CD4-positive, alpha-beta T cell treated with Interleukin-6 at 100 ng/mL for 8 hours (primary cell): ENCODE results near the gene PDGFB.

Source experiments
- DNase-seq: peaks from one replicate; pipeline ENCODE4 v3.0.0-alpha.2; 2020; ENCODE audit warnings: mixed read lengths, low spot score

Gene PDGFB

DNA sequence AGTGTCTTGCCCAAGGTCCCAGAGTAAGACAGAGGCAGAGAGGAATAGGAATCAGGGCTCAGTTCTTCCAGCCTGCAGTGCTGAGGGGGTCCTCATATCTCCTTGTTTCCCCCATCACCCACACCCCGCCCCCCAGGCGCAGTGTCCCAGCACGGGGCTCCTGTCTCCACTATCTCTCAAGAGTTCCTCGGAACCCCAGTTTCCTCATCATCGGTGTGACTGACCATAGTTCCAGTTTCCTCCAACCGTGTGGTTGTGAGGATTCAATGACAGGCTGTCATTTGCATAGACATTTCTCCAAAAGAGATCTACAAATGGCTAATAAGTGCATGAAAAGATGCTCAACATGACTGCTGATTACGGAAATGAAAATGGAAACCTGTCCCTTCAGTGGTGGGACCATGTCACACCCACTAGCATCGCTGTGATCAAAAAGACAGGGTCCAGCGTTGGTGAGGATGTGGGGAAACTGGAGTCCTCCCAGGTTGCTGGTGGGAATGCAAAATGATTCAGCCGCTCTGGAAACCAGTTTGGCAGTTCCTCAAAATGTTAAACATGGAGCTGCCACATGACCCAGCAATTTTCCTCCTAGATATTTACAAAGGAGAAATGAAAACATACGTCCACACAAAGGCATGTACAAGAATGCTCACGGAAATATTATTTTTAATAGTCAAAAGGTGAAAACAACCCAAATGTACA lies 31.8 kb upstream of the PDGFB start:
- DNase-seq: no peak

DNA sequence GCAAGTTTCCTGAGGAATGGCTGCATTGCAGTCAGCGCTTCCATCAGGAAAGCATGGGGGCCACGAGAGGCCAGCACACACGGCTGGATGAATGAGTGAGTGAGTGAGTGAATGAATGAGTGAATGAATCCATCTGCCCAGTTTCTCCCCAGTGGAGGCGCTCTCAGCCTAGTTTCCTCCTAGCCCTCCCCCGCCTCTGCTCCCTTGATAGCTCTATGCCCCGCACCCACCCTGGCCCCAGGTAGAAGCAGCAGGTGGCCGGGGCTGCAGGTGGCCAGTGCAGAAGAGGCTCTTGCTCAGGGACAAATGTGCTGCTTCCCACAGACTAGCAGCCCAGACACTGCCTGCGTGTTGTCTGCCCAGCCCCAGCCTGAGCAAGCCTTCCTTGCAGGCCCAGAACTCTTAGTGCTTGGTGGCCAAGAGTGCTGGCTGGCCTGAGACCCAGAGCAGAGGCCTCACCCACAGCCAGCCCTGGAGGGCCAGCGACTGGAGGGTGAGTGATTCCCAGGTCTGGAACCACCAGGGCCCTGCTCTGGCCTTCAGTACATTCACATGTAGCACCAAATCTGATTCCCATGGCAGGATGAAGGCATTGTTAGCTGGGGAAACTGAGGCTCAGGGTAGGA lies 31.1 kb upstream of the PDGFB start:
- no peak for DNase-seq

DNA sequence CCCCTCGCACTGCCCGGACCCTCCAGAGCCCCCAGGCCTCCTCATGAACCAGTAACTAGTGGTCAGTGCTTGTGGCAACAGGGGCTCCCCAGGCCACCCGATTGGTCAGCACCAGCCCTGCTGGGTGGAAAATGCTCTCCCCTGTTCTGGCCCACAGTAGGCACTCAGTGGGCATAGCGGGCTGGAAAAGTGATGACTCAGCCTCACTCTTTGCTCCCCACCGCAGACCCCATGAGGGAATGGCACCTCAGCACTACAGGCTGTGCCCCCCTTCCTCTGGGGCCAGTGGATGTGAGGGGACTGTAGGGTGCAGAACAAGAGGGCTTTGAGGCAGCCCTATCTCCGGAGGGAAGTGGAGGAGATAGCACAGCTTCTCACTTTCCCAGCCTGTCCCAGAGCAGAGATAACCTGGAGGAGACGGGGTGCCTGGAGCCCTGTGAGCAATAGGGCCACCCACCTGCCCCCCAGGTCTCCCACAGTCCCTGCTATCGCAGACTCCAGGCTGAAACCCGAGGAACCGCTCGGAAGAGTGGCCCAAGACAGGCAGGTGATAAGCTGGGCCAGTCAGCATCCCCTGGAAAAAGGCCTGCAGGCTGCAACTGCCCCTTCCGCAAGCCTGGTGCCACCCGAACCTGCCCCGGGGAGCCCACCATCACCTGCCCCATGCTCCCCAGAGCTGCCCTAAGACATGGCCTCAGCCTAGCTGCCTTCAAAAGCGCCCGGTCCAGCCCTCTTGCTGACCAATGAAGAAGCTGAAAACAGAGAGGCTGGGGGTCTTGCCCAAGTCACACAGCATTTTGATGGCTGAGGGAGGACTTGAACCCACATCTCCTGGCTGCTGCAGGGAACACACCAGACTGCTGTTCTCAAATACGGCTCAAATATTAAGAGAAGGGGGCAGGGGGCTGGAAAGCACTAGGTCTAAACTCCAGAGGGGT lies 29.4 kb upstream of the PDGFB start:
- DNase-seq: no peak

DNA sequence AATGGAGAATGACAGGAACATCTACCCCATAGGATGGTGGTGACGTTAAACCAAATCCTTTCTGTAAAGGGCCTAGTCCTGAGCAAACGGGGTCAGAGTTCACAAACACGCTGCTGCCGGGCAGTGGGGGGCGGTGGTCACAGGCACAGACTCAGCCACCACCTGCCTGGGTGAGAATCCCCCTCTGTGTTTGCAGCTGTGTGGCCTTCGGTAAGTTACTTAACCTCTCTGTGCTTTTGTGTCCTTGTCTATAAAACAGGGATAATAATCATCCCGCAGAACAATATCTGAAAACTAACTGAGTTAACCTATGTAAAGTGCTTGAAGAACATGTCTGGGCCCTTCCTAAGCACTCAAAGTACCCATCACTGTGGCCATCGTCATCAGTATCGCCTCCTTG lies 26.0 kb upstream of the PDGFB start:
- DNase-seq: no peak

DNA sequence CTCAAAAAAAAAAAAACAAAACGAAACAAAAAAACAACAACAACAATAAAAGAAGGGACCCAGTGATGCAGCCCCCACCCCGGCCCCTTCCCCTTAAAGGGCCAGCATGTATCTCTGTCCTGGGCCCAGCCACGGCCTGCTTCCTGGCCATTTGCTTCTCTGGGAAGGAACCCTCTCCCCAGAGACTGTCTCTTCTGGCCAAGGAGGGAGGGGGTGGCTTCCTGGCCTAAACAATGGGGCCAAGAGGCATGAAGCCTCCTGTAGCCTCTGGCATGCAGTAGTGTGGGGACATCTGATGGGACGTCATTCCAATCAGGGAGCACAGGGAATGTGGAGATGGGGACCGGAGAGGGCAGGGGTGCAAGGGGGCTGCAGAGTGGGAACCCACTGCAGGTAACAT lies 25.5 kb upstream of the PDGFB start:
- no peak for DNase-seq

DNA sequence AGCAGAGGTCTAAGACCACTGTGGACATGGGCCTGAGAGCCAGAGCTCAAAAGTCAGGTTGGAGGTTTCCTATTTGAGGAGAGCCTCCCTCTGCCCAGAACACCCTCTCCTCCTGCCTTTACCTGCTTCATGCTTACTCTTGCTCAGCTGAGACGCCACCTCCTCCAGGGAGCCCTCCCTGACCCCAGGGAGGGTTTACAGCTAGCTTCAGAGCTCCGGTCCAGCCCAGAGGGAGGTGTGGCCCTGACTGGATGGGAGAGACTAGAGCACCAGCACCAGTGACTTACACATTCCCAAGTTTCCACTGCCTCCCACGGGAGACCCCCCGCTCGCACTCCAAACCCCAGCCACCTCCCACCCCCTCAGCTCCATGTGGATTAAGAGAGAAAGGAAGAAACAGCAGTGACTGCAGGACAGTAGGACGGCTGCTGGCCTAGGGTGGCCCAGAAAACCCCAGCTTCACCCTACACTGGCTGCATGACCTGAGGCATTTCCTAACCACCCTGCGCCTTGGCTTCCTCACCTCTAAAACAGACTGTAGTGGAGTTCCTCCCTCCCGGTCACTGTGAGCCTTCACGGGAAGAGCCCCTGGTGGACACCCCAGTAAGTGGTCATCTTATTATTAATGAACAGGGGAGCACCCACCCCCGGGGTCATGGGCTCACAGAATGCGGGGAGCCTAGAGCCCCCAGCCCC lies 24.5 kb upstream of the PDGFB start:
- no peak for DNase-seq

DNA sequence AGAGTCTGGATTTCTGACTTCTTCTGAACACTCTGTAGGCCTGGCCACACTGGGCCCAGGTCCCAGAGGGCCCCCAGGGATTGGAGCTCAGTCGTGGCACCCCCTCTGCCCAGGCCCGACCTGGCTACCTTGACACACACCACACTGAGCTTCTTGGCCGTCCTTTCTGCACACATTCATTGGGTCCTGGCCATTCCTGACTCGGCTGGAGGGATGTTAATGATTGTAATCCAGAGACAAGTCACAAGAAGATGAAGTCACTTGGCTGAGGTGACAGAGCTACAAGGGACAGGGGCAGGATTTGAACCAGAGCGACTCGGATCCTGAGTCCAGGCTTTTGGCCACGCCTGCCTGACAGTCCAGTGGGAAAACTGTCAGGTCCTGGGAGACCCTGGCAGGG lies 23.9 kb upstream of the PDGFB start:
- no peak for DNase-seq

DNA sequence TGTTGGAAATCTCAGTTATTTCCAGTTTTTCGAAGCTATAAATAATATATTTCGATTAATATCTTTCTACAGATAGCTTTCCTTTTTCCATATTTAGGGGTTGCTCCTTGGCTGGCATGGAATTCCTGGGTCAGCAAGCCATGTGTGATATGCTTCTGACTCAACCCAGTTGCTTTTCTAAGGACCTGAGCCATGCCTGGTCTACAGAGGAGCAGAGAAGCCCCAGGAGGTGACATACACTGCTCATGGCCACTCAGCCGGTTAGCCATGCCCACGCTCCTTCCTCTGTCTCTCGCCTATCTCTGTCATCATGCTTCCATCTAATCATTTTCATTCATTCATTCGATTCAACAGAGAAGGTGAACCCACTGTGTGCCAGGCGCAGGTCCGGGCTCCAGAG lies 23.2 kb upstream of the PDGFB start:
- DNase-seq: no peak

DNA sequence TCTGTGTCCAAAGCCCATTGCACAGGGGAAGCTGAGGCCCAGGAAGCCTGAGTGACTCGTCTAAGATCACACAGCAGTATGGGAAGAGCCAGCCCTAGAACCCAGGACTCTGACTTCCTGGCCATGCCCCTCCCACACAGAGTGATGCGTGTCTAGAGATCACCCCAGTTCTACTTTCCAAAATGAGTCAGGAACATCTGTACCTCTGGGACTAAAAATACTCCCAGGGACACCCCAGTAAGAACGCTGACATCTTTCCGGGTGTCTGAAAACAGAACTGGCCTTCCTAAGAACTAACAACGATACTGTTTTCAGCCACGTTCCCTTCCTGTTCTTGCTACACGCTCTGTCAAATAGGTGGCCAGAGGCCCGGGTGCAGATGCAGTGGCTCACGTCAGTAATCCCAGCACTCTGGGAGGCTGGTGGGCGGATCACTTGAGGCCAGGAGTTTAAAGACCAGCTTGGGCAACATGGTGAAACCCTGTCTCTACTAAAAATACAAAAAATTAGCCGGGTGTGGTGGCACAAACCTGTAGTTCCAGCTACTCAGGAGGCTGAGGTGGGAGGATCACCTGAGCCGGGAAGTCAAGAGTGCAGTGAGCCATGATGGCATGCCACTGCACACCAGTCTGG lies 21.7 kb upstream of the PDGFB start:
- DNase-seq: no peak

DNA sequence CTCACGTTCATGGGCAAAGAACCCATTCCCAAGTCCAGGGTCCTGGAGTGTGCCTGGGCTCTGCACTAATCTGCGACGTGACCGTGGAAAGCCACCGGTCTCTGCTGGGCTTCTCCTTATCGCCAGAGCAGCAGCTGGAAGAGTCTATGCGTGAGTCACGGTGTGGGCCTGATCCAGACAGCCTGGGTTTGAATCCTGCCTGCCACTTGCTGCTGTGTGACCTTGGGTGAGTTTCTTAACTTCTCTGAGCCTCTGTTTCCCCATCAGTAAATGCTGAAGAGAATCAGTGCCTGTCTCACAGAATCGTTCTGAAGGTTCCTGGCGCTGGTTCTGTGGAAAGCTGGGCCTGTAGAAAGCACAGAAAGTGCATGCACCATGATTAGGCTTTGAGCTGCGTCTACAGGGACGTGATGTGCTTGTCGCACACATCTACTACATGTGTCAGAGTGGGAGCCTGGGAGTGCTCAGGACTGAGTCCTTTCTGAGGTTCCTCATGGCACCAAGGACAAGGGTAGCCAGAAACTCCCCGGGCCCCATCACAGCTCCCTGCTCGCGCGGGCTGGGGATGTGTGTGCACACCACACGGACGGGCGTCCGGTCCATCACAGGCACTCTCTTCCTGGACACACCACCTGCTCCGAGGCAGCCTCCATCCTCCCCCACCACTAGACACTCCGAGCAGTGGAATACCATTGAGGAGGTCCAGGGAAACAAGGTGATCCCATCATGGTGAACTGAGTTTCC lies 20.5 kb upstream of the PDGFB start:
- no peak for DNase-seq

DNA sequence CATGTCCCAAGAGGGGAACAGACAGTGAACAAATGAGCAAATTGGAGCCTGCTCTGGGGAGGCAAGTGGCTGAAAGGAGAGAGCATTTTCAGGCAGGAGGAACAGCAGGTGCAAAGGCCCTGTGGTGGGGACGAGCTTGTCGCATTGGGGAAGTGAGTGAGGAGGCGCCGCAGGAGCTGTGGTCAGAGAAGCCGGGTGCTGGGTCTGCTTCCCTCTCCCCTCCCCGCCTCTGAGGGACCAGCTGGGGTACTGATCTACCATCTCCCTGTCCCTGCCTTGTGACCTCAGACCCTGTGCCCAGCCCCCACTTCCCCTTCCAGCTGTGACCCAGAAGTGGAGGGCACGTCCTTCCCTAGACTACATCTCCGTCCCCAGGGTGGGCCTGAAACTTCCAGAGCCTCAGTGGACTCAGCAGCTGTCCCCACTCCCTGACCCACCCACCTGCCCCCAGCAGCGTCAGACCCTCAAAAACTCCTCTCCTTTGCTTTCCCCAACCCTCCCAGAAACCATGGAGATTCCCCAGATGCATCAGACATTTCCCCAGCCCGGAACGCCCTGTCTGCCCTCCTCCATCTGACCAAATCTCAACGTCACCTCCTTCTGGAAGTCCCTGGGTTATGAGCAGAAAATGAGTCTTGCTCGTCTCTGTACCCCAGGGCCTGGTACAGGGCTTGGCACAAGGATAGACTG lies 19.7 kb upstream of the PDGFB start:
- no peak for DNase-seq

DNA sequence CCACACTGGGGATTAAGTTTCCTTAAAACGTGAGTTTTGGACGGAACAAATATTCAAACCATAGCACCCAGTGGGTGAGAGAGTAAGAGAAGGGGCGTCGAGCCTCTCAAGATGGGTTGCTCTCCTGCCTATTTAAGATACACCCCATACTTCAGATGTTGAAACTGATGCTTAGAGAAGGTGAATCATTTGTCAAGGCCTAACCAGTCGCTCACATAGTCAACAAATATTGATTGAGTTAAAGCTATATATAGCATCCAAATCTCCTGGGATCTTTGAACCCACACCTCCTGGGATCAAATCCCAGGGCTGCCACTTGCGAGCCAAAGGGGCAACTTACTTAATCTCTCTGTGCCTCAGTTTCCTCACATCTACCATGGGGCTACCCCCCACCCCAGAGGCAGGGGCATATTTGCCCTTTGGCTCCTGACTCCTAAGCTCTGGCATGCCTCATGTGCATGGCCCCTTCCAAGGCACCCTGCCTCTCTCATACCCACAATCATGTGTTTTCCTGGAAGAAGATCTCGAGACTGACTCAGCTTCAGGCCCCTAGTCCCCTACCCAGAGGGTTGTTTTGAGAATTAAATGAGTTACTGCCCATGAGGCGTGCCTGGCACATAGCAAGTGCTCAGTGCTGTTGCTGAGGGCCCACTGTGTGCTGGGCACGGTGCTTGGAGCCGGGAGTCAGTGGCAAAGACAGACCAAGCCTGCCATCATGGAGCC lies 19.0 kb upstream of the PDGFB start:
- DNase-seq: no peak

DNA sequence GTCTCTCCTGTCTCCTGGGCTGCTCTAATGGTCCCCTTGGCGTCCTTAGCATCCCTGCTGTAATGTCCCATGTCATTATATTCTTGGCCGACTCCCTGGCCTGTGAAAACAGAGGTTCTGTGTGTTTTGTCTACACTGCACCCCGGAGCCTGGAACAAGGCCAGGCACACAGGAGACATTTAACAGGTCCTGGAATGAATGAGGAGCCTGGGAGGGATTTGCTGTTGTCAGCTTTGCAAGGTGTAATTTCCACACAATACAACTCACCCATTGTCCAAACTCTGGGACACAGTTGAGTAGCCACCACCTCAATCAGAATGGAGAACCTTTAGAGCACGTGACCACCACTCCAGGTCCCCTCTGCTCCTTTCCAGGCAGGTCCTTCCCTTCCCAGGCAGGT lies 14.9 kb upstream of the PDGFB start:
- DNase-seq: no peak

DNA sequence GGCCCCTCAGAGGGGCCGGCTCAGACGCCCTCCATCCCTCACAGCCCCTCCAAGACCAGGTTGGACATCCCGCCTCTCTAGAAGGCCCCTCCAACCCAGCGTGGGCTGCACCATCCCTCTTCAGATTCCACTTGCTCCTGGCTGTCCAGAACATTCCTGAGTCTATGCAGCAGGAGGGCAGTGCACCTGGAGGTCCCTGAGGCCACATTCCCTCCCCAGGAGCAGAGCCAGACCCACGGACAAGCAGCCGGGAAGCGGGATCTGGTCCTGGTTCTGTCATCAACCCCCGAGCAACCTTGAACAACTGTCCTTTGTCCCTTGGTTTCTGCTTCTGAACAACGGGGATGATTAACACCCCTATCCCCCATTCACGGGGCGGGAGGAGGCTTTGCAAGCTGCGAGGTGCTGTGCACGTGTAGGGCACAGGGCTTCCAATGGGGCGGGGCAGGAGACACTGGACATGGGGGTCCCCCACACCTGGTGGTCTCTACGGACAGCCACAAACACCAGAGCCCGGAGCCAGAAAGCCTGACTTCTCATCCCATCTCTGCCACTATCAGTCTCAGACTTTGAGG lies 13.2 kb upstream of the PDGFB start:
- DNase-seq: no peak

DNA sequence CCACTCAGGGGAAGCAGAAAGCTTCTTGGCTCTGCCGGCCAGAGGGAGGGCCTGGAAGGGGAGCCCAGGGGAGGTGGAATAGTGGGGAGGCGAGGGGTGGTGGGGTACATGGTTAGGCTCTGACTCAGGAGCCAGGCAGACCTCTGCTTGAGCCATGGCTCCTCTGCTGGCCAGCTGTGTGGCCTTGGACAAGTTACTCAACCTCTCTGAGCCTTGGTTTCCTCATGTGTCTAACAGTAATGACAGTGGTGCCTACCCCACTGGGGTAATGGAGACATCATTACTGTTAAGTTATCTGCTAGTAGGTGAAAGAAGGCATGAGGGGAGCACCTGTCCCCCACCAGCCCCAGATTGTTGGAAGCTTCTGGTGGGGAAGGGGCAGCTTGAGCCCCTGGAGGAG lies 12.2 kb upstream of the PDGFB start:
- DNase-seq: no peak

DNA sequence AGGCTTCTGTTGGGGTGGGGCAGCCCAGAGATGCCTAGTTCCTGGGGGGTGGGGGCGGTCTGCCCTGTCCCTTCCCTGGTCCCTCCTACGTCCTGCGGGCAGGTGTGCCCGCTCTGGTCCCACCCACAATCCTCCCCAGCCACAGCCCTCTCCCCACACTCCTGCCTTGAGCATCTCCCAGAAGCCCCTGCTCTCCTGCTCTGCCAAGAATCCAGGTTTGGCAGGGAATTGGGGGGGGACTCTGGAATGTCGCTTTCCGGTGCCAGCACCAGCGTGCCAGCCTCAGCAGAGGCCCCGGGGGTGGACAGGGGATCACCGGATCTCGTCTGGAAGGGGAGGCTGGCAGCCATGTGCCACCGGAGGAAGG lies 11.4 kb upstream of the PDGFB start:
- DNase-seq: no peak

DNA sequence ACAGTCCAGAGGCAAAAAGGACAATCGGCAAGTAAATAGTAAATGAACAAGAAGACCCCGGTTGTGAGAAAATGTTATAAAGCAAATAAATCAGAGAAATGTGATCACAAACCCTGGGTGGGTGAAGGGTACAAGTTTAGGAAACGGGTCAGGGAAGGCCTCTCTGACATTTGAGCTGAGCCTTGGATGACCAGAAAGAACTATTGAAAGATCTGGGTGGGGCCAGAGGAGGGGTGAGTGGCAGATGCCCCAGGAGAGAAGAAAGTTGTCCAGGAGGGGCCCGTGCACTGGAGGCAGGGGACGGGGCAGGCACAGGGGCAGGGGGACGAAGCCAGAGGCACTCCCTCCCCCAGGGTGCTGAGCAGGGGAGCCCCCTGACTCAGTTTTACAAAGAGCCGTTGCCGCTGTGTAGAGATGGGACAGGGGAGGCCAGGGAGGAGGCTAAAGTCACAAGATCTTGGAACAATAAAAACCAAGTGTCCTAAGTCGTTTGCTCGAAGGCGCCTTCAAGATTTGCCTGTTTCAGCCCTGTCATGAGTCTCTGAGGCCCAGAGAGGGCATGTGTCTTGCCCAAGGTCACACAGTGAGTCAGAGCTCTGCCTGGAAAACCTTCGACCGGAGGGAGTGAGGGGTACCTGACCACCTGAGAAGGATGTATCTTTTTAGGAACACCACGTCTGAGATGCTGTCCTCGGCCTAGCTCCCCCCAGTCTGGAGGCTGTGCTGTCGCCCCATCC lies 10.8 kb upstream of the PDGFB start:
- DNase-seq: no peak

DNA sequence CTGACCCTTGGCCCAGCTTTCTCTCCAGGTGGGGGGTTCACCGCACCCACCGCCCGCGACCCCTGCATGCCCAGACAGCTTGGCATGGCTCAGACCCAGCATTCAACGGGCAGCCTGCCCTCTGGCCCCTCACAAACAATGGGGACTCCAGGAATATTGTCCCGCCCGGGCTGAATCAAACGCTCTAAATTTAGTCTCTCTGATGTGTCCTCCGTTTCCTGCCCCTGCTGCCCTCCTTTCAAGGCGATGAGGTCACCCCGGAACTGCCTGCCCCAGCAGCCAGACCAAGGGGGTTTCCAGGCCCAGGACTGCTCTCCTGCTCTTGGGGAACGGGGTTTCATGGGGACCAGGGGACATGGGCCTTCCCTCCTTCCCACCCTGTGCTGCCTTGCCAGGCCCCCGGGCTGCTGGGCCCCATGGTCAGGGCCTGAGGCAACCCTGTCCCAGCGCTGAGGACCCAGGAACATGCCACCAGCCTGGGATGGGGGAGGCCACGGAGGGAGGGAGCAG lies 10.1 kb upstream of the PDGFB start:
- DNase-seq: peak; percentile 44

DNA sequence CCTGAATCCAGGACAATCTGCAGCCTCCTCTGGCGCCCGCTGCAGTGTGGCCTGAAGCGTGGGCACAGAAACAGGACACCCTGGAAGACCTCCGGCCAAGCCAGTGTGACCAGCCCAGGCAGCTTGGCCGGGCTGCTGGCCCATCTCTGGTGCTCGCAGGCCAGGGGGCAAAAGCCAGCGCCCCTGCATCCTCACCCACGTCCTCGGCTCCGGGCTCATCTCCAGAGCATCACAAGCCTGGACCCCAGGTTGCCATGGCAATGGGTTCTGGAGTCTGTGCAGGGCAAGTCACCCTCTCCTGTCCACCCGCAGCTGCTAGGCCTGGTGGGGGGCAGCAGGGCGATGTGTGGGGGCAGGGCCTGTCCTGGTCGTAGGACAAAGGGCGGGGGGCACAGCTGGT lies 9.3 kb upstream of the PDGFB start:
- DNase-seq: no peak
